ENCODE measurements around the gene VWA8.

VWA8 gene

DNA sequence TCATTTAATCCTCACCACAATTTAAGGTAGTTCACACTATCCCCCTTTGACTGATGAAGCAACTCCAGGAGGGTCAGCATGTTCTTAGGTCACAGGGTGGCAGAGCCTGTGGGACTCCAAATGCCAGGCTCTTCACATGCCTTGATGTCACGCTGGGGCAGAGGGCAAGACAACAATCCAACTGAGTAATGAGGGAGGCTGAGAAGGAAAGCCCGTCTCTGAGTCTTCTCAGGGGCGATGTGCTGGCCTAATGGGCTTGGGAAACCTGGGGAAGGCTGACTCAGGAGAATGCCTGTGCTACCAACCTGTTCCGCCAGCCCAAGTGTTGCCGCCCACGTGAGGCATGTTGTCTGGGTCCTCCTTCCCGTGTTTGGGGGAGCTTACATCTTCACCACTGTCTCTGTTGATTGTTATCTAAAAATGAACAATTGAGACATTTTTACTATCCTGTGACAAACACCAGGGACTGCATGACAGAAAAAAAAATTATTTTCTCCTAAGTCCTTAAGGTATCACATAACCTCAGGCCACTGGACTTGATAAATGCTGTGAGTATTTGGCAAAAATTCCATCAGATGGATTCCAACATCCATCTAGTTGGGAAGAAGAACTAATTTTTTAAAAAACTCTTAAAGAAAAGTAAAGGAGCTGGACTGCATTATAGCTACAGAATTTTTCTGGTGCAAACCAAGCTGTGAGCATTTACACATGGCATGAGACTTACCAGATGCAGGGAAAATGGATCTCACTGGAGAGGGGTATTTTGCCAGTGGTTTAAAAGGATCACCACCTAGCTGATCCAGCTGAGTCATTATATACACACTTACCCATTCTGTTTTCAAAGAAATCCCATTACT, 346.0 kb downstream of the VWA8 start:
- no peak for DNase-seq (ENCODE audit: low spot score)

DNA sequence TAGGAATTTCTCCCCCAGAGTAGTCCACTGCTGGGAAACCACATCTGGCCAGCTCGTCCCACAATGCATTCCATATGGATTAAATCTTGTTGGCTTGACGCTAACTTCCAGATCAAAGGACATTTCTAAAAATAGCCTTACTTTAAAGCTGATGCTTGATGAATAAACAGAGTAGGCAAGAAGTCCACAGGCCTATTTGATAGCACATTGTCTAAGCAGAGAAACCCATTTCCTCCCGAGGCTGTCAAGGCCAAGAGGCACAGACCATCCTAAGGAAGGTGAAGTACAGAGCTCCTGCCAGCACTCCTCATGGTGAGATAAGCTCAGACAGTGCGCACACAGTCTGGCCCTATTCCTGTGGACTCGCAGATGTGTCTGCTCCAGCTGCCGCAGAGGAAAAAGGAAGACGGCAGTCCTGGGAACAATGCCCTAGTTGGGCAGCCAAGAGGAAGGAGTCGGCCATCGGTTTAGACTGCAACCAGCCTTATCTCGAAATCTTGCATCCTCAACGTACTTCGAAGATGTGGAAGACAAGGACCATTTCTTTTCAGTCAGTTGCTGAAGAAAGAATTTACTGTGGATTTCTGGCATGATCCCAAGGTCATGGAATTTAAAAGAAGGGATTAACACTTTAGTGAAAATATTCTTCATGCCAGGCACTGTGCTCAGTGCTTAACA, 346.8 kb downstream of the VWA8 start:
- DNase-seq (ENCODE audit: low spot score): no peak

- no peak for DNase-seq (ENCODE audit: low spot score)
Observed at GRCh38 chr13:41613471-41613870, 347.4 kb downstream of the VWA8 start.

GRCh38 chr13:41611385-41611784, 349.5 kb downstream of the VWA8 start:
- DNase-seq (ENCODE audit: low spot score): no peak

DNA sequence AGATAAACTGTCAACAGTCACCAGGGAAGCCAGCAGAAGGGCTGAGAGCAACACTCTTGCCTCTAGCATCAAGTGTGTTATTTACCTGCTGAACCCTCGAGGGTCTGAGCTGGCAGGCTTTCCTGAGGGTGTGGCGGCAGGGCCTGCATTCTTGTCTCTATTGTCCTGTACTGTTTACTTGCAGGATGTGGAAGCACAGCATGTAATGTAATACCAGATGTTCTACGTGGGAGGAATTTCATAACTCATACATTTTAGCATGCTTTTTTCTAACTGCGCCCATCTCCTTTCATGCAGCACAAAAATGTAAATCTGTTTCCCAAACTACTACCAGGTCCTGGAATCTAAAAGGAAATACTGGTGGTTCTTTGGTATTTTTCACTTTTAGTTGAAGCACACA, 350.5 kb downstream of the VWA8 start:
- no peak for DNase-seq (ENCODE audit: low spot score)

- DNase-seq (ENCODE audit: low spot score): no peak
Observed at GRCh38 chr13:41609828-41610227, 351.1 kb downstream of the VWA8 start.

DNA sequence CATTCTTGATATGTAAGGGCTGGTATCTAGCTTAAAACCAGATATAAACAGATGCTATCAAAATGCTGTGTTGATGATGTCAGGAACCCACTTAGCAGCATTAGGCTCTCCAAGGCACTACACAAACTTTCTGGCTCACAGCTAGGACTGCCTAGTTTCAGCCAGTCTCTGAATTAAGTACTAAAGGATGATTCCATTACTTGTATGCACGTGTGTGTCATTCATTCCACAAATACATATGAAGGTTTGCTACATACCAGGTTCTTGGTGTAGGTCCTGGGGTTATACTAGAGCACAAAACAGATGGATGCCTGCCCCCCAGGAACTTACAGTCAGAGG, 352.1 kb downstream of the VWA8 start:
- DNase-seq (ENCODE audit: low spot score): no peak

GRCh38 chr13:41608111-41608838, 352.6 kb downstream of the VWA8 start:
- DNase-seq (ENCODE audit: low spot score): no peak

GRCh38 chr13:41606646-41607045, 354.3 kb downstream of the VWA8 start:
- DNase-seq (ENCODE audit: low spot score): no peak

GRCh38 chr13:41605319-41606285, 355.3 kb downstream of the VWA8 start:
- DNase-seq (ENCODE audit: low spot score): no peak

DNA sequence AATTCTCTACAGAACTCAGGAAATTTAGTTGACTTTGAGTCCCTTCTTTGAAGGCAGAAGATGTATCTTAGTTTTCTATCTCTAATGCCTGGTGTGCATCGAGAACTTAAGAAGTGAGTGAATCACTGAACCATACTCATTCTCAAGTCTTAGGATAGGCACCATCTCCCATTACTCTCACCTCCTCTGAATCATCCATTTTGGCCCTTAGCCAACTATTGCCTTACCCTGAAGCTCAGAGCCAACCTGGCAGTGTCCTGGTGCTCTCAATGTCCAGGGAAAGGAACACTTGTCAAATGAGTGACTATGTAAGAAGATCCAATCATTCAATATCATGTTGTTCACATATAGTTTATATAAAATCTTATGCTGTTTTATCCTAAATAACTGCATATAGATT, 357.0 kb downstream of the VWA8 start:
- DNase-seq (ENCODE audit: low spot score): peak; percentile 92

- DNase-seq (ENCODE audit: low spot score): no peak
Observed at GRCh38 chr13:41601718-41602445, 359.0 kb downstream of the VWA8 start.

GRCh38 chr13:41599619-41600018, 361.3 kb downstream of the VWA8 start:
- DNase-seq (ENCODE audit: low spot score): no peak

- no peak for DNase-seq (ENCODE audit: low spot score)
Observed at GRCh38 chr13:41597348-41598041, 363.4 kb downstream of the VWA8 start.

- DNase-seq (ENCODE audit: low spot score): no peak
Observed at GRCh38 chr13:41596190-41596589, 364.7 kb downstream of the VWA8 start.

DNA sequence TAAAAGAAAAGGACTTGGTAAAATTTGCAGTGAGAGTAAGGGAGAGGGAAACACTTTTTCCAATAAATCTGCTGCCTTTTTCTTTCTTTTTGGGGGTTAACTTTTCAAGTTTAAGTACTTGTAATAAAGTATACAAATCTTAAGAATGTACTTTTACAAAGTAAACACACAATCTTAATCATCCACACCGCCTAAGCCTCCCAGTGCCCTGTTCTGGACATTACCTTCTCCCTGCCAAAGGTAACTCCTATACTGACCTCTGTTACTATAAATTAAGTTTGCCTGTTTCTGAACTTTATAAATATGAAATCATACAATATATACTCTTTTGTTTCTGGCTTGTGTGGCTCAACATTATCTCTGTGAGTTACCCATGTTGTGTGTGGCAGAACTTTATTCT, 365.6 kb downstream of the VWA8 start:
- DNase-seq (ENCODE audit: low spot score): no peak

- DNase-seq (ENCODE audit: low spot score): peak; percentile 88
Observed at GRCh38 chr13:41590643-41591042, 370.3 kb downstream of the VWA8 start.

- no peak for DNase-seq (ENCODE audit: low spot score)
Observed at GRCh38 chr13:41590122-41590521, 370.8 kb downstream of the VWA8 start.

GRCh38 chr13:41589434-41589833, 371.5 kb downstream of the VWA8 start:
- DNase-seq (ENCODE audit: low spot score): no peak

GRCh38 chr13:41588899-41589298, 372.0 kb downstream of the VWA8 start:
- peak; percentile 96 for DNase-seq (ENCODE audit: low spot score)

DNA sequence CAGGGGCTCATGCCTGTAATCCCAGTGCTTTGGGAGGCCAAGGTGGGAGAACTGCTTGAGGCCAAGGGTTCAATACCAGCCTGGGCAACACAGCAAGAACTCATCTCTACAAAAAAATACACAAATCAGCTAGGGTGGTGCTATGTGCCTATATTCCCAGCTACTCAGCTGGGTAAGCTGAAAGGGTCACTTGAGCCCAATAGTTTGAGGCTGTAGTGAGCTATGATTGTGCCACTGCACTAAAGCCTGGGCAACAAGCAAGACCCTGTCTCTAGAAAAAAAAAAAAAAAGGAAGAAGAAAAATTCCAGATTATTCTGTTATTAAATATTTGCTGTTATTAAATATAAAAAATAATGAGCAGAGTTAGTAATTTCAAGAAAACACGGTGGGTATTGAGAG, 372.5 kb downstream of the VWA8 start:
- DNase-seq (ENCODE audit: low spot score): no peak
